ENCODE measurements around the gene SREK1. TPM values are rescaled to one million over a fixed set of nuclear protein-coding genes. Genes with fewer than 3 reads are reported as not detected.
A peak's percentile ranks its signal among the peaks of the same experiment; 100 is the strongest.
"Not testable (repeated sequence)": the region's sequence is repeated elsewhere in the genome, so short reads cannot be mapped to it uniquely, and the experiment has no call there.

The SREK1 gene
- total RNA-seq (236 TPM), polyA plus RNA-seq (27.8 TPM)

DNA sequence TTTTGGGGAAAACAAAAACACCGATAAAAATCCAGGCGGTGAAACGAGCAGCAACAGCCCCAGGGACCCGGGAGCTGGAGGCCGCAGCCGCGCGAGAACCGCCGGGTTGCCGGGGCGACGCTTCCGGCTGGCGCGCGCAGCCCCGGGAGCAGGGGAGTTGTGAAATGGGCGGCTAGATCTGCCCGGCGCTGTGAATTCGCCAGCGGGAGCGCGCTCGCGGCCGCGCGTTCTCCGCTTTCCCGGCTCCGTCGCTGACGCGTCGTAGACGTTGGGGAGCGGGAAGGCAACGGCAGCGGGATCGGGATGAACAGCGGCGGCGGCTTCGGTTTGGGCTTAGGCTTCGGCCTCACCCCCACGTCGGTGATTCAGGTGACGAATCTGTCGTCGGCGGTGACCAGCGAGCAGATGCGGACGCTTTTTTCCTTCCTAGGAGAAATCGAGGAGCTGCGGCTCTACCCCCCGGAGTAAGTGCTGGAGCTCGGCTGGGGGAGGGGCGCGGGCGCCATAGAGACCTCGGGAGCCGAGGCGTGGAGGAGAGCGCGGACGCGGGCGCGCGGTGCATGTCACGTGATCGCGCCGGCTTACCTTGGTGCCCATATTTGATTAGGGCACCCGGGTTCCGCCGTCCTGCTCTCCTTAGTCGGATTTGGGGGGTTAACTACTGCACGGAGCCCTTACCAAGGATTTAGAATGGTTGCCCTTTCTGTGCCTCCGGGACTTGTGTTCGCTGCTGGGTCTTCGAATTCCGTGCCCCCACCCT is at the start of gene SREK1:
Gene SREK1, plus strand, starts transcription at position 227 of the 760 bp plus-strand sequence. Its CDS starts 77 bp downstream, at position 304.
- under 1% methylated on average over 86 of the region's 86 CpGs for WGBS
- DNase-seq (ENCODE audit: extremely low spot score): peak; percentile 79
- H3K4me1 ChIP-seq (ENCODE audit: insufficient read depth): no peaks in the 10 kb centered on the region

DNA sequence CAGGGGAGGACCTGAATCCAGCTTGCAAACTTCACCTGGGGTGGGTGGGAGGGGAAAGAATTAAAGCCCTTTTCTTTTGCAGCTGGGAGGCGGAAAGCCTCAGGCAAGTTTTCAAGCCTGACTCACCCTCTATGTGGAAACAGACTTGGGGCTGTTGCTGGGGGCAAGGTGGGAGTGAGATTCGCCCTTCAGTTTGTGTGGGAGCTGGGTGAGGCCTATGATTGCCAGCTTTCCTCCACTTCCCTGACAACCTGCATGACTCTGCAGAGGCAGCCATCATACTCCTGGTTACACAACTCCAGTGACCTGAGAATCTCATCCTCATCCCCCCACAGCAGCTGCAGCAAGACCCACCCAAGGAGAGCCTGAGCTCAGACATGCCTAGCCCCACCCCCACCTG is 43.2 kb upstream of the SREK1 start:
- no peak overlapping the region for H3K4me3 ChIP-seq (ENCODE audit: low read depth, low read length)
- no peak for DNase-seq (ENCODE audit: extremely low spot score)
- no peaks in the 10 kb centered on the region for H3K36me3 ChIP-seq (ENCODE audit: insufficient read depth)
- H3K27ac ChIP-seq (ENCODE audit: low read depth): no peak overlapping the region
- 100% methylated on average over 2 of the region's 2 CpGs for WGBS
- no peaks in the 10 kb centered on the region for H3K4me1 ChIP-seq (ENCODE audit: insufficient read depth)

More for the DNA sequence above, at the start of gene SREK1:
- peak within 1 kb of the TSS; percentile 94 for H3K27ac ChIP-seq (ENCODE audit: low read depth)
- no peaks in the 10 kb centered on the region for H3K36me3 ChIP-seq (ENCODE audit: insufficient read depth)
- H3K4me3 ChIP-seq (ENCODE audit: low read depth, low read length): peak within 1 kb of the TSS; percentile 54

DNA sequence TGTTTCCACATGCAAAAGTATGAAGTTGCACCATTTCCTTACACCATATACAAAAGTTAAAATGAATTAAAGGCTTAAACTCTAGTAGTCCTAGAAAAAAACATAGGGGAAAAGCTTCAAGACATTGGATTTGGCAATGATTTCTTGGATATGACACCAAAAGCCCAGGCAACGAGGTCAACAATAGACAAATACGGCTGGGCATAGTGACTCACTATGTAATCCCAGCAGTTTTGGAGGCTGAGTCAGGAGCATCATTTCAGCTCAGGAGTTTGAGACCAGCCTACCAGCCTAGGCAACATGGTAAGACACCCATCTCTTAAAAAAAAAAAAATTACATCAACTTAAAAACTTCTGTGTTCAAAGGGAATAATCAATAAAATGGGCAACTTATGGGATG is 30.9 kb upstream of the SREK1 start:
- no peak overlapping the region for H3K27ac ChIP-seq (ENCODE audit: low read depth)
- no peaks in the 10 kb centered on the region for H3K4me1 ChIP-seq (ENCODE audit: insufficient read depth)
- H3K4me3 ChIP-seq (ENCODE audit: low read depth, low read length): no peak overlapping the region
- no peaks in the 10 kb centered on the region for H3K36me3 ChIP-seq (ENCODE audit: insufficient read depth)
- DNase-seq (ENCODE audit: extremely low spot score): no peak
- WGBS: 85% methylated on average over 2 of the region's 2 CpGs

GRCh38 chr5:66118304-66118703 is 25.8 kb upstream of the SREK1 start:
- WGBS: 65% methylated on average over 4 of the region's 4 CpGs
- H3K4me3 ChIP-seq (ENCODE audit: low read depth, low read length): no peak overlapping the region
- DNase-seq (ENCODE audit: extremely low spot score): no peak
- H3K36me3 ChIP-seq (ENCODE audit: insufficient read depth): no peaks in the 10 kb centered on the region
- H3K4me1 ChIP-seq (ENCODE audit: insufficient read depth): no peaks in the 10 kb centered on the region
- no peak overlapping the region for H3K27ac ChIP-seq (ENCODE audit: low read depth)

DNA sequence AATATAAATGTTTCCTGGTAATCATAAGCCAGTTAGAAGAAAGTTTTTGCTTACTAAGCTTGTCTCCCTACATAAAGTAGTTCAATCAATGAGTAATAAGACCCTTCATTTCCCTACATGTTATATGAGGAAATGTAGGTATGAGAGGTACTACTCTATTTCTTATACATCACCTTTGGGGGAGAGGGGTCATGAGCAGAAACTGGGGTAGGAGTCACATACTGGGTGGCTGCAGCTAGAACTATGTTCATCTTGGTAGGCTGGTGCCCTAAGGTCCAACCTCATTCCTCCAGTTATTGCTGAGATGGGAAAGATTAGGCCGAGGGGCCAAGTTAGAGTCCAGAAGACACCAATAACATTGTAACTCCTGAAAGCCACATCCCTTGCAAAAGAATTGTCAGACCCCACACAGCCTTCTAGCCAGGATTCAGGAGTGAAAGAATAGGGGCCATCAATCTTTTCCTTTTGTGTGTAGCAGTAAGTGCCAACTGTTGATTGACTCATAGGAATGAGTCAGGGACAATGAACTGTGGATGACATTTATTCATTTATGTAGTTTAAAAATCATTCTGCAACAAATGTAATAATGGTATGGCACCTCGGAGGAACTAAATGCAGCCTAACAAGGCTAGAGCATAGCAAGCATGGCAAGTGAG is 21.6 kb upstream of the SREK1 start:
- no peaks in the 10 kb centered on the region for H3K4me1 ChIP-seq (ENCODE audit: insufficient read depth)
- no peak overlapping the region for H3K4me3 ChIP-seq (ENCODE audit: low read depth, low read length)
- 83% methylated on average over 2 of the region's 2 CpGs for WGBS
- DNase-seq (ENCODE audit: extremely low spot score): no peak
- H3K36me3 ChIP-seq (ENCODE audit: insufficient read depth): no peaks in the 10 kb centered on the region
- no peak overlapping the region for H3K27ac ChIP-seq (ENCODE audit: low read depth)

- no peaks in the 10 kb centered on the region for H3K4me1 ChIP-seq (ENCODE audit: insufficient read depth)
- H3K4me3 ChIP-seq (ENCODE audit: low read depth, low read length): no peak overlapping the region
- no peaks in the 10 kb centered on the region for H3K36me3 ChIP-seq (ENCODE audit: insufficient read depth)
- 78% methylated on average over 4 of the region's 4 CpGs for WGBS
- H3K27ac ChIP-seq (ENCODE audit: low read depth): no peak overlapping the region
- no peak for DNase-seq (ENCODE audit: extremely low spot score)
These were observed 15.0 kb upstream of the SREK1 start for GRCh38 chr5:66129144-66129543.

- WGBS: 97% methylated on average over 1 of the region's 1 CpG
- Histone ChIP-seq H3K27ac (ENCODE audit: low read depth) (no peak overlapping the region), H3K36me3 (ENCODE audit: insufficient read depth) (no peaks in the 10 kb centered on the region), H3K4me1 (ENCODE audit: insufficient read depth) (no peaks in the 10 kb centered on the region), H3K4me3 (ENCODE audit: low read depth, low read length) (no peak overlapping the region)
- DNase-seq (ENCODE audit: extremely low spot score): no peak
These were observed 13.6 kb upstream of the SREK1 start for GRCh38 chr5:66130493-66130892.

- WGBS: 73% methylated on average over 1 of the region's 1 CpG
- Histone ChIP-seq H3K4me3 (ENCODE audit: low read depth, low read length) (no peak overlapping the region), H3K4me1 (ENCODE audit: insufficient read depth) (no peaks in the 10 kb centered on the region), H3K36me3 (ENCODE audit: insufficient read depth) (no peaks in the 10 kb centered on the region), H3K27ac (ENCODE audit: low read depth) (no peak overlapping the region)
- no peak for DNase-seq (ENCODE audit: extremely low spot score)
These were observed 9.7 kb upstream of the SREK1 start for GRCh38 chr5:66134407-66134861.

- Histone ChIP-seq H3K4me3 (ENCODE audit: low read depth, low read length) (no peak overlapping the region), H3K4me1 (ENCODE audit: insufficient read depth) (no peaks in the 10 kb centered on the region), H3K27ac (ENCODE audit: low read depth) (no peak overlapping the region), H3K36me3 (ENCODE audit: insufficient read depth) (no peaks in the 10 kb centered on the region)
- DNase-seq (ENCODE audit: extremely low spot score): no peak
- 85% methylated on average over 2 of the region's 2 CpGs for WGBS
These were observed 8.0 kb upstream of the SREK1 start for GRCh38 chr5:66136053-66136452.

GRCh38 chr5:66136944-66137343 is 7.2 kb upstream of the SREK1 start:
- not testable (repeated sequence) for DNase-seq (ENCODE audit: extremely low spot score); H3K4me3 ChIP-seq (ENCODE audit: low read depth, low read length); H3K36me3 ChIP-seq (ENCODE audit: insufficient read depth); H3K27ac ChIP-seq (ENCODE audit: low read depth); H3K4me1 ChIP-seq (ENCODE audit: insufficient read depth)
- WGBS: 80% methylated on average over 3 of the region's 3 CpGs

GRCh38 chr5:66138637-66139317 is 5.3 kb upstream of the SREK1 start:
- H3K4me1 ChIP-seq (ENCODE audit: insufficient read depth): no peaks in the 10 kb centered on the region
- no peak overlapping the region for H3K4me3 ChIP-seq (ENCODE audit: low read depth, low read length)
- DNase-seq (ENCODE audit: extremely low spot score): no peak
- H3K36me3 ChIP-seq (ENCODE audit: insufficient read depth): no peaks in the 10 kb centered on the region
- WGBS: 62% methylated on average over 1 of the region's 1 CpG
- H3K27ac ChIP-seq (ENCODE audit: low read depth): no peak overlapping the region

- WGBS: 86% methylated on average over 2 of the region's 2 CpGs
- H3K36me3 ChIP-seq (ENCODE audit: insufficient read depth): no peaks in the 10 kb centered on the region
- H3K27ac ChIP-seq (ENCODE audit: low read depth): no peak overlapping the region
- no peak for DNase-seq (ENCODE audit: extremely low spot score)
- no peaks in the 10 kb centered on the region for H3K4me1 ChIP-seq (ENCODE audit: insufficient read depth)
- no peak overlapping the region for H3K4me3 ChIP-seq (ENCODE audit: low read depth, low read length)
These were observed 4.8 kb upstream of the SREK1 start for GRCh38 chr5:66139318-66139712.

DNA sequence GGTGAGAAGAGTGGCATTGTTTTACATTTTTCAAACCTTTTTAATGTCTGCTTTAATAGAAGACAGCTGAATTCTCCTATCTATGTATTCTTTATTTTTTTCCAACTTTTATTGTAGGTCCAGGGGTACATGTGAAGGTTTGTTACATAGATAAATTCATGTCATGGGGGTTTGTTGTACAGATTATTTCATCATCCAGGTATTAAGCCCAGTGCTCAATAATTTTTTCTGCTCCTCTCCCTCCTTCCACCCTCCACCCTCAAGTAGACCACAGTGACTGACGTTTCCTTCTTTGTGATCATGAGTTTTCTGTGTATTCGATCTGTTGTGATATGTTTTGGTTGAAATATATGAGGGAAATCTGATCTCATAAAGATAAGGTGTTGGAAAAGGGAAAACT is 1.7 kb upstream of the SREK1 start:
- no peak for DNase-seq (ENCODE audit: extremely low spot score)
- Histone ChIP-seq H3K27ac (ENCODE audit: low read depth) (no peak overlapping the region), H3K4me1 (ENCODE audit: insufficient read depth) (no peaks in the 10 kb centered on the region), H3K36me3 (ENCODE audit: insufficient read depth) (no peaks in the 10 kb centered on the region), H3K4me3 (ENCODE audit: low read depth, low read length) (no peak overlapping the region)
- WGBS: 40% methylated on average over 2 of the region's 2 CpGs
